Activated CD4-positive, alpha-beta T cell treated with anti-CD3 and anti-CD28 coated beads, Interleukin-10, Interleukin-2, amounts not matched to agents 100 ng/mL and 50 ng/mL, durations not matched to agents 16 hours and 8 hours (primary cell): Measurements from ENCODE around the gene RNASEL.
"Not testable (repeated sequence)": the region's sequence is repeated elsewhere in the genome, so short reads cannot be mapped to it uniquely, and the experiment has no call there.

Source experiments
- DNase-seq: peaks from one replicate; pipeline ENCODE4 v3.0.0-alpha.2; 2020

Gene RNASEL

GRCh38 chr1:182552527-182552926, 36.5 kb downstream of the RNASEL start:
- no peak for DNase-seq

- no peak for DNase-seq
Measured at GRCh38 chr1:182549811-182550210, 39.2 kb downstream of the RNASEL start.

- no peak for DNase-seq
Measured at GRCh38 chr1:182549346-182549745, 39.7 kb downstream of the RNASEL start.

- DNase-seq, result no peak
Measured at GRCh38 chr1:182533896-182534295, 55.2 kb downstream of the RNASEL start.

GRCh38 chr1:182528206-182528605, 60.9 kb downstream of the RNASEL start:
- DNase-seq, result not testable (repeated sequence)

DNA sequence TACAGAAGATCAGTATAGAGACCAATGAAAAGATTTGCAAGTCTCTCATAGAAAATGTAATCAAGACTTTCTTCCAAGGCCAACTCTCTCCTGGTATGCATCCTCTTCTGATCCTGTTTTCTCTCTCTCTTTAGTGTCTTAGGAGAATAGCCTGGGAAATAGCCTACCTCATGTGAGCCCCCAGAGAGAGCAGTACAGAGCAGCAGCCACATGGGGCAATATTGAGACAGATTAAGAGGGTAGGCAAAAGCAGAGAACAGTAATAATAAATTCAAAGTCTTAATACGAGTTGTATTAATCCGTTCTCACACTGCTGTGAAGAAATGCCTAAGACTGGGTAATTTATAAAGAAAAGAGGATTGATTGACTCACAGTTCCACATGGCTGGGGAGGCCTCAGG, 61.4 kb downstream of the RNASEL start:
- DNase-seq, result no peak

GRCh38 chr1:182525342-182525741, 63.7 kb downstream of the RNASEL start:
- DNase-seq, result no peak
